SKM-1 treated with dmso at 0.1 percent for 144 hours (cell line): Measurements from ENCODE around the gene DDX39A.
"Not testable (repeated sequence)": the region's sequence is repeated elsewhere in the genome, so short reads cannot be mapped to it uniquely, and the experiment has no call there.

Experiments
- DNase-seq: peaks from one replicate; lab custom pipeline; 2025; ENCODE audit not compliant: unreplicated experiment; lab: John Stamatoyannopoulos, UW

Gene DDX39A

DNA sequence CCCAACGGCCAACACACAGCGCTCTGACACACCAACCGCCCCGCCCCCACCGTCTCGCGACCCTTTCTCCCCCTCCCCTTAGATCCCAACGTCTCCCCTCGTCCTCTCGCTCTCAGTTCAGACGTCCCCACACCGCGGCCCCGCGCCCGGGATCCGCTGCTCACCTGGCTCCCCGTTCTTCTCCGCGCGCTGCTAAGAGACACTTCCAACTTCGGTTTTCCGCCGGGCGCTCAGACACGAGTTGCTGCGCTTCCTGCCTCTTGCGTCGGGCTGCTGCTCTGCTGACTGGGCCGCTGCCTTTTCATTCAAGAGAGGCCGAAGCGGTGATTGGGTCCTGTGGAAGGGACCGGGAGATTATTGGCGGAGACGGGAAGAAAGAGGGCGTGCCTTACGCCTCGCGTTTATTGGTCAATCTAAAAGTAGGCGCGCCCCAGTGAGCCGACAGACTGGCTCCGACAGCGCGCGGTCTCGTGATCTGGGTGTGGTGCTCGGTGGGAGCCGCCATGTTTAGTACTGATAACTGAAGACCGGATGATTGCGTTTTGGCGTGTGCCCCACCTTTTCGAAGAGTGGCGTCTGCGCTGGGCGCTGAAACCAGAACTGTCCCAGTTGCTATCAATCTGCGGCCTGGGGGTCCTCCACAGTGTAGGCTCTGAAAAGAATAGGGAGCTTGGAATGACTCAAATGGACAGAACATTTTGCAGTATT lies at the start of gene DDX39A:
TSS of gene DDX39A (minus strand) at position 236 of the 708 bp plus-strand sequence. CDS start 6,121 bp downstream, outside the sequence.
- peak; percentile 99 for DNase-seq

DNA sequence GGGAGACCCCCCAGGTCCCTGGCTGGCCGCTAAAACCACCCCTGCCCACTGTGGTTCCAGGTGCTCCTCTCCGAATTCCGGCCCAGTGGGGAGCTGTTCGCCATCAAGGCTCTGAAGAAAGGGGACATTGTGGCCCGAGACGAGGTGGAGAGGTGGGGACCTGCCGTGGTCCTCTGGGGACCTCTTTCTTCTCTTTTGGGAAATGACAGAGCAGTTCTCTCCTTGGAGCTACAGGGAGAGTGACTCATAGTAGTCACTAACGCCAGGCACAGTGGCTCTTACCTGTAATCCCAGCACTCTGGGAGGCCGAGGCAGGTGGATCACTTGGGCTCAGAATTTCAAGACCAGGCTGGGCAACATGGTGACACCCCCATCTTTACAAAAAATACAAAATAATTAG lies 48.7 kb upstream of the DDX39A start:
- DNase-seq: no peak

GRCh38 chr19:14467391-14467790 lies 48.2 kb upstream of the DDX39A start:
- DNase-seq: no peak

- DNase-seq: no peak
Observed at GRCh38 chr19:14463747-14464146, 44.6 kb upstream of the DDX39A start.

DNA sequence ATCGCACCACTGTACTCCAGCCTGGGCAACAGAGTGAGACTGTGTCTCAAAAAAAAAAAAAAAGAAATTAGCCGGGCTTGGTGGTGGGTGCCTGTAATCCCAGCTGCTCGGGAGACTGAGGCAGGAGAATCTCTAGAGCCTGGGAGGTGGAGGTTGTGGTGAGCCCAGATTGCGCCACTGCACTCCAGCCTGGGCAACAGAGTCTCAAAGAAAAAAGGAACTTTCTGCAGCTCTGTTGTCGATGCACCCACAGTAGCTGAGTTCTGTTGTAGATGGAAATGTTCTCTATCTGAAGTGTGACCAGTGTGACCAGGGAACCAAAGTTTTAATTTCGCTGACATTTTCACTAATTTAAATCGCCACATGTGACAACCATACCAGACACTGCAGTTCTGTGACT lies 43.3 kb upstream of the DDX39A start:
- DNase-seq: peak; percentile 57

- no peak for DNase-seq
Observed at GRCh38 chr19:14460935-14461334, 41.8 kb upstream of the DDX39A start.

DNA sequence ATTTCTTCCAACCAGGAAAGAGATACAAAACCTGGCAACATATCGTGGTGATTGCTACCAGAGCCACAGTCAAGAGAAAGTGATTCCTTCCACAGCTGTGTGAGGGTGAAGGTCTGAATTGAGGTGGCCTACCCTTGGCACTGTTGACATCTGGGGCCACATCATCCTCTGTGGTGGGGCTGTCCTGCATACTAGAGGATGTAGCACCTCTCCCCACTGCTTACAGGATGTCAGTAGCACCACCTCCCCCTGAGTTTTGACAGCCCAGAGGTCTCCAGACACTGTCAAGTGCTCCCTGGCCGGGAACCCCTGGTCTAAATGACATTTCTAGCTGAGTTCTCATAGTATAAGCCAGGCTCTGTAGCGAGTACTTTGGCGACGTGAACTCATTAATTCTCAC lies 40.6 kb upstream of the DDX39A start:
- DNase-seq: no peak

DNA sequence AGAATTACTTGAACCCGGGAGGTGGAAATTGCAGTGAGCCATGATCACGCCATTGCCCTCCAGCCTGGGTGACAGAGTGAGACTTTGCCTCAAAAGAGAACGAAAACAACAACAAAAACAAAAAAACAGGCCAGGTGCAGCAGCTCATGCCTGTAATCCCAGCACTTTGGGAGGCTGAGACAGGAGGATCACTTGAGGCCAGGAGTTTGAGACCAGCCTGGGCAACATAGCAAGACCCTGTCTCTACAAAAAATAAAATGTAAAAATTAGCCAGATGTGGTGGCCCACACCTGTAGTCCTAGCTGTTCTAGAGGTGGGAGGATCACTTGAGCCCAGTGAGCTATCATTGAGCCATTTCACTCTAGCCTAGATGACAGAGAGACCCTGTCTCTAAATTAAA lies 33.2 kb upstream of the DDX39A start:
- not testable (repeated sequence) for DNase-seq

GRCh38 chr19:14450876-14451275 lies 31.7 kb upstream of the DDX39A start:
- no peak for DNase-seq

GRCh38 chr19:14450168-14450874 lies 31.2 kb upstream of the DDX39A start:
- peak; percentile 63 for DNase-seq

DNA sequence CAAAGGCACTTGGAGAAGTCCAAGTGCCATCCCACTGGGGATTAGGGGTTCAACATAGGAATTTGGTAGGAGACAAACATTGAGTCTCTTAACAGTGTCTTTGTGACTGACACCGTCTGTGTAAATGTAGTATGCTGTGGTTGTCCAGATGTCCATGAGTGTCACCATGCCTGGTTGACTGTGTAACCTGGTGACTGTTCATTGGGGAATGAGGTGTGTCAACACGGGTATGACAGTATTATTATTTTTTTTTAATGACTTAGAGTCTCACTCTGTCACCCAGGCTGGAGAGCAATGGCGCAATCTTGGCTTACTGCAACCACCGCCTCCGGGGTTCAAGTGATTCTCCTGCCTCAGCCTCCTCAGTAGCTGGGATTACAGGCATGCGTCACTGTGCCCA lies 30.2 kb upstream of the DDX39A start:
- DNase-seq: no peak

DNA sequence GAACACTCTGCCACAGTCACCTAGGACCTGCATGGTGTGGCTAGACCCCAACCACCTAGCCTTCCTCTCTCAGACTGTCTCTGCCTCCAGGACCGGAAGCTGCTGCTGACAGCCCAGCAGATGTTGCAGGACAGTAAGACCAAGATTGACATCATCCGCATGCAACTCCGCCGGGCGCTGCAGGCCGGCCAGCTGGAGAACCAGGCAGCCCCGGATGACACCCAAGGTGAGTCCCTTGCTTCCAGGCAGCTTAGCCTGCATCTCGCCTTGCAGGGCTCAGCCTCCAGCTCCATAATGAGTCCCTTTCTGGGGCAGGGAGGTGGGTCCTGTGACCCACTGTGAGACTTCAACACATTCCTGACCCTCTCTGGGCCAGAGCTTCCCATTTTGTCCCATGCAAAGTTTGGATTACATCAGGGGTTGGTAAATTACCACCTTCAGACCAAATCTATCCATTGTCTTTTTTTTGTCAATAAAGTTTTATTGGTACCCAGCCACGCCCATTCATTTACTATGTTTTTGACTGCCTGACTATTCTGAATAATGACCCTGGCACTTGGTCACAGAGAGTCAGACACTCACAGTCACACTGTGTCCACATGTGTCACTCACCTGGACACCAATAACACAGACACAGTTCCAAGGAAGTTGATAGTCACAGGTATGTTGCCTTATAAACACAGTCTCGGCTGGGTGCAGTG lies 27.3 kb upstream of the DDX39A start:
- DNase-seq: no peak

DNA sequence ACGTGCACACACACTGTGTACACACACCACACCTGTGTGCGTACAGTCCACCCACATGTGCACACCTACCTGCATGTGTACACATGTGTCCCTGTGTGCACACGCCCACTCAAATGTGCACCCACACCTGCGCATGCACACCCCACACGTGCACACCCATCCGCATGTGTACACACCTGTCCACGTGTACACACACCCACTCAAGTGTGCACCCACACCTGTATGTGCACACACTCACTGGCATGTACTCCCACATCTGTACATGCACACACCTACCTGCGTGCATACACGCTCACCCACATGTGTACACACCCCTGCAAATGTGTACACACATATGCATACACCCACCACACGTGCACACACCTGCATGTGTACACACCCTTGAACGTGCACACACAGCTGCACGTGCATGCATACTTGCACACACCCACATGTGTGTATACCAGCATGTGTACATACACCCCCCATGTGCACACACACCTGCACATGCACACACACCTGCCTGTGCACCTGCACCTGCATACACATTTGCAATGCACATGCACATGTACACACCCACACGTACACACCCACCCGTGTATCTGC lies 24.6 kb upstream of the DDX39A start:
- DNase-seq: no peak

DNA sequence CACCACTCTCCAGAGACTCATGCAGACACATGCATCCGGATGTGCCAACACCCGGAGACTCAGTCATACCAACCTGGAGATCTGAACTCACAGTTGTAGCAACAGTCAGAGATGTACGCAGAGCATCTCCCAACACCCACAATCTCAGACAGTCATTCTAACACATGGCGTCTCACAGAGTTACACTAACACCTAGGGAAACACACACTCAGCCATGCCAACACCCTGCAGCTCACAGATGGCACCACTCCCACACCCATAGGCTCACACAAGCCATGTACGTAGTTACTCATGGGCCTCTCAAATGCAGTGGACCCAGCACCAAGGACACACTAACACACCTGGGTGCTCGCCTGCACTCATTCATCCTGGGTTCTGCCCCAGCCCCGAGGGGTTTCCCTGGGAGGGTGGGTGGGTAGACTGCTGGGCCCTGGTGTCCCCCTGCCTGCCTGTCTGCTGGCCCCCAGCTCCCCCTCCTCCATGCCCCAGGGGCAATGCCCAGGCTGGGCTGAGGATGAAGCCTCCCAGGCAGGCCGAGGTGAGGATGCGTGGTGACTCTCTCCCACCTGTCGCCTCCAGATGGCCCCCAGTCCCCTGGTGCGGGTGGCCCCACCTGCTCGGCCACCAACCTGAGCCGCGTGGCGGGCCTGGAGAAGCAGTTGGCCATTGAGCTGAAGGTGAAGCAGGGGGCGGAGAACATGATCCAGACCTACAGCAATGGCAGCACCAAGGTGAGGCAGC lies 23.9 kb upstream of the DDX39A start:
- DNase-seq: no peak

DNA sequence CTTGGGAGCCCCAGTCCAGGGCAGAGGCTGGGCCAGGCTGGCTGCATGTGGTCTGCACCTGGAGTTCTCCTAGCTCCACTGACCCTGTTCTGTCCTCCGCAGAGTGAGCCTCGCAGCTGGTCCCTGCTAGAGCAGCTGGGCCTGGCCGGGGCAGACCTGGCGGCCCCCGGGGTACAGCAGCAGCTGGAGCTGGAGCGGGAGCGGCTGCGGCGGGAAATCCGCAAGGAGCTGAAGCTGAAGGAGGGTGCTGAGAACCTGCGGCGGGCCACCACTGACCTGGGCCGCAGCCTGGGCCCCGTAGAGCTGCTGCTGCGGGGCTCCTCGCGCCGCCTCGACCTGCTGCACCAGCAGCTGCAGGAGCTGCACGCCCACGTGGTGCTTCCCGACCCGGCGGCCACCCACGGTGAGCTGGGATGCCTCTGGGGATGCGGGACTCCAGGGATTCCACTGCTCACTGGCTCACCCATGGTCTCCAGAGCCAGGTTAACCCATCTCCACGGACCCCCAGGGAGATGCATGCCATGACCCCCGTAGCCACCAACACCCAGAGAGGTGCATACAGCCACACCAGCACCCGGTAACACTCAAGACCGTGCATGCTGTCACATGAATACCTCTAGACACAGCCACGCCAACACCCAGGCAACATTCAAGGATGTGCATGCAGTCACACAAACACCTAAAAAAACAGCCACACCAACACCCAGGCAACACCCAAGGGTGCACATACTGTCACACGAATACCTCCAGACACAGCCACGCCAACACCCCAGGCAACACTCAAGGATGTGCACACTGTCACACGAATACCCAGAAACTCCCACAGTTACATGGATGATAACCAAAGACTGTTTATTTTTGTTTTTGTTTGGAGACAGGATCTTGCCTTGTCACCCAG lies 22.1 kb upstream of the DDX39A start:
- DNase-seq: no peak

GRCh38 chr19:14440049-14440448 lies 20.9 kb upstream of the DDX39A start:
- DNase-seq: peak; percentile 93

DNA sequence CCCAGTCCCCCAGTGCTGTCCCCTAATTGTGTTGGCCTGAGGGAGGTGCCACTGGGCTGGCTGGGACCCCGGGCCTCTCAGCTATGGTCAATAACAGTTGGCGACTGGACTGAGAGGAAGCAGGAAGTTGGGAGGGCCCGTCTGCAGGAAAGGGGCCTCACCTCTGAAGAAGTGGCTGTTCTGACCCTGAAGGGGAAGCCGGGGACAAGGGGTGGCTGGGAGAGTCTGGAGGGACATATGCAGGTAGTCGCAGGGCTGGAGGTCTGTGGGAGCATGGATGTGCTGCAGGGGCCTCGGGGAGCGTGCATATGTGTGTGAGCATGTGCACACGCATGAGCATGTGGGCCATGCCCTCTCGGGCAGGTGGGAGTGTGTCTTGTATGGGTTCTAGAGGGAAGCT lies 19.9 kb upstream of the DDX39A start:
- DNase-seq: peak; percentile 53

- no peak for DNase-seq
Observed at GRCh38 chr19:14437578-14438140, 18.5 kb upstream of the DDX39A start.

DNA sequence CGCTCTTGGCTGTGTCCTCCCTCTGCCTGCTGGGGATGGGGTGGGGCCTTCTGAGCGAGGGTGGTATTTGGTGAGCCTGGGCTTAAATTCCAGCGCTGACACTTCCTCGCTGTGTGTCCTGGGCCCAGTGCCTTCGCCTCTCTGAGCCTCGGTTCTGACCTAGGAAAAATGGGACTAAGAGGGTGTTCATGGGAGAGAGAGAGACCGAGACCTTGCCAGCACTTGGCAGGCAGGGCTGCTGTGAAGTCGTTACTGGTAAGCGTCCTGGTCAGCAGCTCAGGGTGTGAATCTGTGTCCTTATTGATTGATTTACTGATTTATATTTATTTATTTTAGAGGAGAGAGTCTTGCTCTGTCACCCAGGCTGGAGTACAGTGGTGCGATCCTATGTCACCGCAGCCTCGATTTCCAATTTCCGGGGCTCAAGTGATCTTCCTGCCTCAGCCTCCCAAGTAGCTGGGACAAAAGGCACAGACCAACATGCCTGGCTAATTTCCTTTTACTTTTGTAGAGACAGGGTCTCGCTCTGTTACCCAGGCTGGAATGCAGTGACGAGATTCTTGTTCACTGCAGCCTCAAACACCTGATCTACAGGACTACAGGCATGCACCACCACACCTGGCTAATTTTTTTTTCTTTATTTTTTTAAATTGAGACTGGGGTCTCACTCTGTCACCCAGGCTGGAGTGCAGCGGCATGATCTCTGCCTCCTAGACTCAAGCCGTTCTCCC lies 16.3 kb upstream of the DDX39A start:
- no peak for DNase-seq
